Lung (tissue), 12 donors: ENCODE data around the gene AKAP17A. TPM values are rescaled to one million over a fixed set of nuclear protein-coding genes. Genes with fewer than 3 reads are reported as not detected.
A peak's percentile ranks its signal among the peaks of the same experiment; 100 is the strongest.

Source experiments
- ATAC-seq: fragments of 200-7000 bp; cut with Tn5 transposase; one replicate; pipeline ENCODE4 v1.9.1; 2020; ENCODE audit warnings: moderate number of reproducible peaks; ENCODE audit not compliant: insufficient read depth, low FRiP score
- DNase-seq, 3 donors: peaks; one replicate each; pipeline ENCODE4 v3.0.0-alpha.2; 2013 to 2017
- H3K27ac ChIP-seq, 2 donors: one replicate each; pipeline ENCODE4 v1.5.1; 2013; ENCODE audit warnings: mild to moderate bottlenecking in 2 of 2, moderate library complexity in 2 of 2, control low read depth in 1 of 2, inconsistent platforms in 1 of 2, low read depth in 1 of 2, low read length in 1 of 2
- H3K27me3 ChIP-seq, 3 donors: one replicate each; pipeline ENCODE4 v1.5.1; 2013; ENCODE audit warnings: low read length in 2 of 3; ENCODE audit not compliant: control insufficient read depth in 3 of 3, insufficient read depth in 3 of 3
- H3K36me3 ChIP-seq, 4 donors: one replicate each; pipeline ENCODE4 v1.5.1; 2013; ENCODE audit warnings: low read length in 4 of 4, mild to moderate bottlenecking in 1 of 4, moderate library complexity in 1 of 4; ENCODE audit not compliant: control insufficient read depth in 4 of 4, insufficient read depth in 4 of 4
- H3K4me1 ChIP-seq, 5 donors: one replicate each; pipeline ENCODE4 v1.5.1; 2013; ENCODE audit warnings: low read length in 5 of 5, mild to moderate bottlenecking in 2 of 5, moderate library complexity in 1 of 5; ENCODE audit not compliant: control insufficient read depth in 5 of 5, insufficient read depth in 5 of 5
- H3K4me3 ChIP-seq: one replicate; pipeline ENCODE4 v1.5.1; 2013; ENCODE audit warnings: mild to moderate bottlenecking, control low read depth, moderate library complexity
- H3K9ac ChIP-seq, 2 donors: one replicate each; pipeline ENCODE4 v1.5.1; 2013; ENCODE audit warnings: low read length in 2 of 2, control low read depth in 1 of 2; ENCODE audit not compliant: insufficient read depth in 1 of 2
- H3K9me3 ChIP-seq, 4 donors: one replicate each; pipeline ENCODE4 v1.5.1; 2013; ENCODE audit warnings: low read length in 3 of 4, mild to moderate bottlenecking in 1 of 4, moderate library complexity in 1 of 4; ENCODE audit not compliant: control insufficient read depth in 4 of 4, insufficient read depth in 3 of 4
- WGBS, 2 donors: extraction: QIAGEN DNeasy Blood & Tissue Kit; methylation state at CpG; one replicate each; pipeline ENCODE4 v1.1.7; 2013; 5-methylcytosine and 5-hydroxymethylcytosine counted together
- polyA plus RNA-seq, 2 donors: library from polyadenylated mRNA; stranded (reverse); fragments of 200-250 nt; gene quantifications; one replicate each; pipeline ENCODE4 v1.2.1, GENCODE V29; 2013
- total RNA-seq, 2 donors: library from RNA; depleted of rRNA in 1 of 2; stranded (reverse); fragments of >200 nt in 1 of 2; gene quantifications; one replicate each; pipeline ENCODE4 v1.2.1, GENCODE V29; 2014 to 2021
- TF ChIP-seq, protein P1 (sequence below): IDR thresholded peaks from 2 replicates; pipeline ENCODE4 v1.5.1; 2012; ENCODE audit warnings: mild to moderate bottlenecking; ENCODE audit errors: control extremely low read depth, extremely low read depth
- donor health status: control.
- donor health status: control.
- donor health status: Bipolar disorder and iron deficiency.
- donor health status: healthy.
- donor health status: DM: yes; HTN: yes; CAD: no.

AKAP17A gene
- total and polyA plus RNA-seq, 4 donors = 40.6 to 48.9 (median 44.6) TPM

DNA sequence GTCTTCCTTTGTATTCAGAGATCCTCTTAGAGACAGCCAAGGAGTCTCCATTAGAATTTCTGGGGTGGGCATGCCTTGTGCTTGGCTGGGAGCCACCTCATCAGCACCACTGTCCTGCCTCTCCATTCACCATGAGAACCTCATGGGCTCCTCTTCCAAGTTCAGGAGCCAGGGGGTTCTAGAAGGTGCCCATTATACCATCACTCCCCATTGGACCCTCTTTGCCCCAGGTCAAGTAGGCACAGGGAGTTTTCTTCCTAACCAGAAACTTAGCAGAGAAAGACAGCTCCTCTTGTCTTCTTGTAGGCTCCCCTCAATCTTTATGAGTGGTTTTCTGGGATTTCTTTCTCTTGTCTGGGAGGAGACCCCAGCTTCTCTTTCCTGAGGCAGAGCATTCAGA is 54.6 kb downstream of the AKAP17A start:
- Histone ChIP-seq H3K36me3 (no peaks in the 10 kb centered on the region), H3K4me1 (no peaks in the 10 kb centered on the region), H3K9me3 (peaks cover 0 to 13% (median 6%) of the 10 kb centered on the region in 4 donors), H3K4me3 (no peak overlapping the region), H3K27ac (no peak overlapping the region), H3K27me3 (peaks cover 0 to 3% (median 0%) of the 10 kb centered on the region in 3 donors), H3K9ac (no peak overlapping the region)
- DNase-seq = no peak
- no peak for ATAC-seq
- TF ChIP-seq, protein P1, sequence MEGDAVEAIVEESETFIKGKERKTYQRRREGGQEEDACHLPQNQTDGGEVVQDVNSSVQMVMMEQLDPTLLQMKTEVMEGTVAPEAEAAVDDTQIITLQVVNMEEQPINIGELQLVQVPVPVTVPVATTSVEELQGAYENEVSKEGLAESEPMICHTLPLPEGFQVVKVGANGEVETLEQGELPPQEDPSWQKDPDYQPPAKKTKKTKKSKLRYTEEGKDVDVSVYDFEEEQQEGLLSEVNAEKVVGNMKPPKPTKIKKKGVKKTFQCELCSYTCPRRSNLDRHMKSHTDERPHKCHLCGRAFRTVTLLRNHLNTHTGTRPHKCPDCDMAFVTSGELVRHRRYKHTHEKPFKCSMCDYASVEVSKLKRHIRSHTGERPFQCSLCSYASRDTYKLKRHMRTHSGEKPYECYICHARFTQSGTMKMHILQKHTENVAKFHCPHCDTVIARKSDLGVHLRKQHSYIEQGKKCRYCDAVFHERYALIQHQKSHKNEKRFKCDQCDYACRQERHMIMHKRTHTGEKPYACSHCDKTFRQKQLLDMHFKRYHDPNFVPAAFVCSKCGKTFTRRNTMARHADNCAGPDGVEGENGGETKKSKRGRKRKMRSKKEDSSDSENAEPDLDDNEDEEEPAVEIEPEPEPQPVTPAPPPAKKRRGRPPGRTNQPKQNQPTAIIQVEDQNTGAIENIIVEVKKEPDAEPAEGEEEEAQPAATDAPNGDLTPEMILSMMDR = no peak

DNA sequence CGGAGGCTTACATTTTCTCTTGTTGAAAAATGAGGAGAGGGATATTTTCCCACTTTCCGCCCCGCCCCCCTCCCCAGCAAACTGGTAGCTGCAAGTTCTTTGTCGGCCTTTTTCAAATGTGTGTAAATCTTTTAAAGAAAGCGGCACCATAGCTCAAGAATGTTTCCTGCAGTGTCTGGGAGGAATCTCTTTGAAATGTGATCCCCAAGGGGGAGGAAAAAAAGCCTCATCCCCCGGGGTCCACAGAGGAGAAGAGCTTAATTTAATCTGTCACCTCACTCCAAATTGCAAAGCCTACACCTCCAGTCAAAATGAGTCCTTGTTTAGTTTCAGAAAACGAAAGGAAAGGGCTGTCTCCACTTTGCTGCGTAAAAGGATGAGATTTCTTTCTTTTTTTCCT is 58.2 kb downstream of the AKAP17A start:
- peak in 2 of 3 donors; percentile 10 to 11 for DNase-seq
- Histone ChIP-seq H3K4me3 (no peak overlapping the region), H3K9ac (no peak overlapping the region), H3K9me3 (peaks cover 0 to 9% (median 4%) of the 10 kb centered on the region in 4 donors), H3K36me3 (no peaks in the 10 kb centered on the region), H3K27me3 (peaks cover 0 to 3% (median 0%) of the 10 kb centered on the region in 3 donors), H3K27ac (no peak overlapping the region), H3K4me1 (no peaks in the 10 kb centered on the region)
- TF ChIP-seq, protein P1 = no peak
- ATAC-seq = no peak
- WGBS, 2 donors = 29 to 45% methylated on average over 8 of the region's 8 CpGs

Other genes starting within 250 kb of the AKAP17A start
- 100 to 1,000 TPM; 168 to 350 TPM for gene SLC25A6, start 199.5 kb upstream of the AKAP17A start, total RNA-seq
- 100 to 1,000 TPM; 382 to 422 TPM for gene SLC25A6, start 199.5 kb upstream of the AKAP17A start, polyA plus RNA-seq
- gene ASMTL, start 138.7 kb upstream of the AKAP17A start, total RNA-seq = 10 to 100 TPM; 12.3 to 29.4 TPM
- gene ASMTL, start 138.7 kb upstream of the AKAP17A start, polyA plus RNA-seq = 10 to 100 TPM; 17.0 to 26.6 TPM
- 1 to 10 TPM; 2.8 to 8.3 TPM for gene P2RY8, start 54.4 kb upstream of the AKAP17A start, total RNA-seq
- gene P2RY8, start 54.4 kb upstream of the AKAP17A start, polyA plus RNA-seq = 1 to 10 TPM in 1 of 2 donors, under 1 TPM in 1; 0.51 to 6.0 TPM
- under 1 TPM; 0.25 to 0.63 TPM for gene ASMT, start 23.5 kb downstream of the AKAP17A start, total RNA-seq
- gene ASMT, start 23.5 kb downstream of the AKAP17A start, polyA plus RNA-seq = under 1 TPM; 0.09 to 0.37 TPM